HEK293 (cell line): Measurements from ENCODE around the gene WHRN.

ENCODE experiments used
- CTCF ChIP-seq: fragments of 450-650 bp; formaldehyde crosslinking; IDR thresholded peaks from 2 replicates; pipeline ENCODE4 v1.5.1; 2016; ENCODE audit warnings: missing biosample characterization, missing genetic modification characterization
- MYNN ChIP-seq: fragments of 450-650 bp; formaldehyde crosslinking; IDR thresholded peaks from 2 replicates; pipeline ENCODE4 v1.5.1; 2016; ENCODE audit warnings: missing biosample characterization, missing genetic modification characterization, borderline replicate concordance
- TRIM28 ChIP-seq: IDR thresholded peaks from 2 replicates; pipeline ENCODE4 v1.6.1; 2011; ENCODE audit warnings: low read length, control low read depth, borderline replicate concordance
- WT1 ChIP-seq: fragments of 450-650 bp; formaldehyde crosslinking; IDR thresholded peaks from 2 replicates; pipeline ENCODE4 v1.5.1; 2016; ENCODE audit warnings: missing biosample characterization, missing genetic modification characterization
- YY1 ChIP-seq: fragments of 450-650 bp; formaldehyde crosslinking; IDR thresholded peaks from 2 replicates; pipeline ENCODE4 v1.5.1; 2018; ENCODE audit warnings: missing biosample characterization, missing genetic modification characterization
- ZBTB1 ChIP-seq: fragments of 450-650 bp; formaldehyde crosslinking; IDR thresholded peaks from 2 replicates; pipeline ENCODE4 v1.5.1; 2016; ENCODE audit warnings: missing biosample characterization, missing genetic modification characterization
- ZNF394 ChIP-seq: fragments of 450-650 bp; formaldehyde crosslinking; IDR thresholded peaks from 2 replicates; pipeline ENCODE4 v1.5.1; 2016; ENCODE audit warnings: missing biosample characterization, missing genetic modification characterization, mild to moderate bottlenecking, moderate library complexity, borderline replicate concordance
- TF ChIP-seq, protein P1 (sequence below): sonication (generic); formaldehyde crosslinking; IDR thresholded peaks from 2 replicates; pipeline ENCODE4 v1.8.1; 2022; ENCODE audit warnings: mild to moderate bottlenecking, moderate library complexity, missing genetic modification reagents

- TF ChIP-seq CTCF (no peak), ZNF394 (tag by site-specific recombination) (no peak), YY1 (no peak), WT1 (tag by site-specific recombination) (no peak), TRIM28 (no peak), ZBTB1 (tag by site-specific recombination) (no peak), MYNN (no peak)
- TF ChIP-seq, protein P1, sequence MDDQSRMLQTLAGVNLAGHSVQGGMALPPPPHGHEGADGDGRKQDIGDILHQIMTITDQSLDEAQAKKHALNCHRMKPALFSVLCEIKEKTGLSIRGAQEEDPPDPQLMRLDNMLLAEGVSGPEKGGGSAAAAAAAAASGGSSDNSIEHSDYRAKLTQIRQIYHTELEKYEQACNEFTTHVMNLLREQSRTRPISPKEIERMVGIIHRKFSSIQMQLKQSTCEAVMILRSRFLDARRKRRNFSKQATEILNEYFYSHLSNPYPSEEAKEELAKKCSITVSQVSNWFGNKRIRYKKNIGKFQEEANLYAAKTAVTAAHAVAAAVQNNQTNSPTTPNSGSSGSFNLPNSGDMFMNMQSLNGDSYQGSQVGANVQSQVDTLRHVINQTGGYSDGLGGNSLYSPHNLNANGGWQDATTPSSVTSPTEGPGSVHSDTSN: no peak
Measured at GRCh38 chr9:114475412-114476135, 29.7 kb downstream of the WHRN start.
